HCT116 (cell line): ENCODE results near the gene ARL15. TPM values are rescaled to one million over a fixed set of nuclear protein-coding genes. Genes with fewer than 3 reads are reported as not detected.

ENCODE experiments used
- ATAC-seq: fragments of 200-7000 bp; cut with Tn5 transposase; 2 replicates; pipeline ENCODE4 v1.9.1; 2020; ENCODE audit warnings: mild to moderate bottlenecking, moderate library complexity
- BruUV-seq: library from RNA; stranded (reverse); fragments of 400-500 nt; replicated peaks from 2 replicates; lab custom pipeline; 2021; lab: Mats Ljungman, UMichigan
- CTCF ChIA-PET: fragments of 300-600 bp; sonication (Branson Sonifier 250); formaldehyde crosslinking; loops from one replicate; lab custom pipeline; 2021; ENCODE audit warnings: antibody characterized with exemption; lab: Charles Lee
- POLR2A ChIA-PET: fragments of 300-600, 350-600 bp; sonication (Branson Sonifier 250); formaldehyde crosslinking; loops from one replicate; lab custom pipeline; 2021; ENCODE audit warnings: antibody characterized with exemption; lab: Charles Lee
- RAD21 ChIA-PET, 2 experiments: fragments of 300-600 bp; sonication (Branson Sonifier 250); formaldehyde crosslinking; loops; one replicate each; lab custom pipeline; 2023; ENCODE audit warnings: low total read pairs in 2 of 2; ENCODE audit not compliant: uncharacterized antibody in 2 of 2, unreplicated experiment in 2 of 2, low non-redundant PET in 1 of 2; lab: Charles Lee
- DNase-seq: peaks from one replicate; pipeline ENCODE4 v3.0.0-alpha.2; 2010; ENCODE audit warnings: low read depth, low spot score
- H2AFZ ChIP-seq: fragments of 200-600 bp; shearing (Covaris generic), sonication (generic); 2 replicates; pipeline ENCODE4 v1.6.1; 2017; ENCODE audit warnings: low read depth, mixed run types, mixed read lengths, antibody characterized with exemption, low read length; ENCODE audit not compliant: poor library complexity, severe bottlenecking
- H3K27ac ChIP-seq: 2 replicates; pipeline ENCODE4 v1.5.1; 2012; ENCODE audit warnings: low read depth, low read length
- H3K27me3 ChIP-seq: fragments of 200-600 bp; sonication (generic); 2 replicates; pipeline ENCODE4 v1.6.1; 2016; ENCODE audit warnings: mixed run types, low read length, mixed read lengths; ENCODE audit not compliant: insufficient read depth
- H3K36me3 ChIP-seq, 2 experiments: fragments of 200-500 bp in 1 of 2; fragments of 200-600 bp in 1 of 2; sonication (Bioruptor generic) in 1 of 2; sonication (generic) in 1 of 2; 2 replicates each; pipeline versions ENCODE4 v1.5.1 to v1.6.1; 2014 to 2016; ENCODE audit warnings: low read length in 2 of 2, inconsistent platforms in 1 of 2, mixed read lengths in 1 of 2, mixed run types in 1 of 2; ENCODE audit not compliant: insufficient read depth in 2 of 2, control insufficient read depth in 1 of 2
- H3K4me1 ChIP-seq, 2 experiments: fragments of 200-600 bp in 1 of 2; sonication (generic) in 1 of 2; 2 replicates each; pipeline versions ENCODE4 v1.5.1 to v1.6.1; 2012 to 2017; ENCODE audit warnings: low read length in 2 of 2, inconsistent platforms in 1 of 2, mild to moderate bottlenecking in 1 of 2, mixed read lengths in 1 of 2, mixed run types in 1 of 2, moderate library complexity in 1 of 2; ENCODE audit not compliant: insufficient read depth in 2 of 2, control insufficient read depth in 1 of 2
- H3K4me2 ChIP-seq: fragments of 200-600 bp; sonication (generic); 2 replicates; pipeline ENCODE4 v1.6.1; 2017; ENCODE audit warnings: mixed run types, low read length, mixed read lengths
- H3K4me3 ChIP-seq, 2 experiments: fragments of 200-600 bp in 1 of 2; sonication (generic) in 1 of 2; replicated peaks in 1 of 2; 2 replicates each; pipeline ENCODE4 v1.5.1; 2011 to 2016; ENCODE audit warnings: low read length in 2 of 2, control low read depth in 1 of 2, low read depth in 1 of 2, mild to moderate bottlenecking in 1 of 2, mixed read lengths in 1 of 2, mixed run types in 1 of 2
- H3K79me2 ChIP-seq: fragments of 200-600 bp; sonication (generic); 2 replicates; pipeline ENCODE4 v1.6.1; 2017; ENCODE audit warnings: mild to moderate bottlenecking, mixed run types, low read length, moderate library complexity, mixed read lengths; ENCODE audit not compliant: insufficient read depth
- H3K9ac ChIP-seq: fragments of 200-600 bp; sonication (generic); 2 replicates; pipeline ENCODE4 v1.6.1; 2016; ENCODE audit warnings: low read length, mixed read lengths
- H3K9me2 ChIP-seq: fragments of 200-600 bp; sonication (generic), shearing (Covaris generic); 2 replicates; pipeline ENCODE4 v1.6.1; 2017; ENCODE audit warnings: mixed run types, mild to moderate bottlenecking, moderate library complexity; ENCODE audit not compliant: insufficient read depth
- H3K9me3 ChIP-seq, 2 experiments: fragments of 200-500 bp in 1 of 2; fragments of 200-600 bp in 1 of 2; sonication (Bioruptor generic) in 1 of 2; sonication (generic) in 1 of 2; 2 replicates each; pipeline ENCODE4 v1.6.1; 2014 to 2017; ENCODE audit warnings: low read length in 2 of 2, mixed read lengths in 2 of 2, inconsistent platforms in 1 of 2, low read depth in 1 of 2, mild to moderate bottlenecking in 1 of 2, mixed run types in 1 of 2, moderate library complexity in 1 of 2; ENCODE audit not compliant: control insufficient read depth in 1 of 2, insufficient read depth in 1 of 2
- H4K20me1 ChIP-seq: fragments of 200-600 bp; sonication (generic), shearing (Covaris generic); 2 replicates; pipeline ENCODE4 v1.6.1; 2017; ENCODE audit warnings: mixed run types, mild to moderate bottlenecking, moderate library complexity; ENCODE audit not compliant: insufficient read depth
- CEBPB ChIP-seq: IDR thresholded peaks from 2 replicates; pipeline ENCODE4 v1.6.1; 2012; ENCODE audit warnings: low read depth
- EGR1 ChIP-seq: IDR thresholded peaks from 2 replicates; pipeline ENCODE4 v1.6.1; 2012; ENCODE audit warnings: low read depth
- ELF1 ChIP-seq: IDR thresholded peaks from 2 replicates; pipeline ENCODE4 v1.6.1; 2012; ENCODE audit warnings: low read depth, borderline replicate concordance
- EZH2 ChIP-seq: fragments of 200-600 bp; sonication (generic); IDR thresholded peaks from 2 replicates; pipeline ENCODE4 v1.6.1; 2017; ENCODE audit warnings: antibody characterized with exemption, mixed run types
- EZH2phosphoT487 ChIP-seq: fragments of 200-600 bp; IDR thresholded peaks from 2 replicates; pipeline ENCODE4 v1.6.1; 2018; ENCODE audit warnings: antibody characterized with exemption, borderline replicate concordance
- JUND ChIP-seq: IDR thresholded peaks from 2 replicates; pipeline ENCODE4 v1.6.1; 2012
- POLR2A ChIP-seq: IDR thresholded peaks from 2 replicates; pipeline ENCODE4 v1.7.0; 2011; ENCODE audit warnings: borderline replicate concordance; ENCODE audit not compliant: insufficient read depth, insufficient read length; ENCODE audit errors: extremely low read depth
- POLR2AphosphoS5 ChIP-seq: IDR thresholded peaks from 2 replicates; pipeline ENCODE4 v1.6.1; 2011; ENCODE audit warnings: mild to moderate bottlenecking, low read depth, low read length, moderate library complexity
- RAD21 ChIP-seq: IDR thresholded peaks from 2 replicates; pipeline ENCODE4 v1.6.1; 2012; ENCODE audit warnings: low read depth, mild to moderate bottlenecking
- SIN3A ChIP-seq: IDR thresholded peaks from 2 replicates; pipeline ENCODE4 v1.6.1; 2012; ENCODE audit warnings: low read depth
- SP1 ChIP-seq: IDR thresholded peaks from 2 replicates; pipeline ENCODE4 v1.6.1; 2012; ENCODE audit warnings: low read depth
- TCF7L2 ChIP-seq: IDR thresholded peaks from 2 replicates; pipeline ENCODE4 v1.7.0; 2011; ENCODE audit warnings: borderline replicate concordance, inconsistent platforms; ENCODE audit not compliant: insufficient read depth, insufficient read length; ENCODE audit errors: extremely low read depth
- ZNF274 ChIP-seq: fragments of 200-500 bp; sonication (Bioruptor generic); IDR thresholded peaks from 2 replicates; pipeline ENCODE4 v1.6.1; 2014; ENCODE audit warnings: mild to moderate bottlenecking, low read depth, low read length, inconsistent platforms
- intact Hi-C: fragments of 100-400 bp; cut with micrococcal nuclease; formaldehyde crosslinking; loops from 2 replicates; pipeline ENCODE4 v1.10.0; 2022
- total RNA-seq: library from RNA; stranded (reverse); gene quantifications from one replicate; pipeline ENCODE4 v1.2.1, GENCODE V29; 2021; ENCODE audit not compliant: unreplicated experiment
- TF ChIP-seq, protein P1 (sequence below): IDR thresholded peaks from 2 replicates; pipeline ENCODE4 v1.6.1; 2012
- TF ChIP-seq, protein P2 (sequence below): IDR thresholded peaks from 2 replicates; pipeline ENCODE4 v1.6.1; 2011; ENCODE audit warnings: mild to moderate bottlenecking, low read length, moderate library complexity; ENCODE audit not compliant: insufficient replicate concordance; ENCODE audit errors: extremely low read depth
- TF ChIP-seq, protein P3 (sequence below): IDR thresholded peaks from 2 replicates; pipeline ENCODE4 v1.6.1; 2012
- TF ChIP-seq, protein P4 (sequence below): IDR thresholded peaks from 2 replicates; pipeline ENCODE4 v1.6.1; 2012; ENCODE audit warnings: low read depth

ARL15 gene
- total RNA-seq, 1 experiment from 2014 or later: 15.0 TPM

DNA sequence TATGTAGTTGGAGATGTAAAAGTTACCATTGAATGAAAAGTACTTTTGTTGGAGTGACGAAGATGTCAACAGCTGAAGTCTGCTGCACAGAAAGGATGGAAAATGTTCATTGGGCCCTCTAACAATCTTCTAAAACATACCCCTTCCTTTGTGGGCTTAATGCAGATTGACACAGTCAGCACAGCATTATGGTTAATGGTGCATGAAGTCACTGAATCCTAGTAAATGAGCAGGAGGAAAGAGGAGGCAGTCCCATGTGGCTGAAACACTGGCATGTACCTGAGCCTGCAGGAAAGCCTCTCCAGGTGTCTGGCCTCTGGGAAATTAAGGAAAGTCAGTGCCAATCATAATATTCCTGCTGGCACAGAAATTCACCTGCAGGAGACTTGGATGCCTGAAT lies 153.8 kb downstream of the ARL15 start:
- Histone ChIP-seq H3K27me3 (no peaks in the 10 kb centered on the region), H3K9ac (no peak overlapping the region), H3K79me2 (no peaks in the 10 kb centered on the region), H3K4me2 (no peak overlapping the region), H3K27ac (no peak overlapping the region), H2AFZ (no peak overlapping the region), H3K4me3 (no peak overlapping the region), H3K4me1 (no peaks in the 10 kb centered on the region), H3K9me2 (no peaks in the 10 kb centered on the region), H3K9me3 (no peaks in the 10 kb centered on the region), H4K20me1 (no peaks in the 10 kb centered on the region)
- intact Hi-C loops: no loop called here
- no TSS peak for BruUV-seq
- ChIA-PET POLR2A (no interaction called here), RAD21 (no interaction called here)
- ATAC-seq (no peak), DNase-seq (no peak)
- TF ChIP-seq ZNF274: no peak
- TF ChIP-seq, all 23 proteins: peak for 0
- H3K36me3 ChIP-seq: no peaks in the 10 kb centered on the region
- CTCF ChIA-PET: no interaction called here

DNA sequence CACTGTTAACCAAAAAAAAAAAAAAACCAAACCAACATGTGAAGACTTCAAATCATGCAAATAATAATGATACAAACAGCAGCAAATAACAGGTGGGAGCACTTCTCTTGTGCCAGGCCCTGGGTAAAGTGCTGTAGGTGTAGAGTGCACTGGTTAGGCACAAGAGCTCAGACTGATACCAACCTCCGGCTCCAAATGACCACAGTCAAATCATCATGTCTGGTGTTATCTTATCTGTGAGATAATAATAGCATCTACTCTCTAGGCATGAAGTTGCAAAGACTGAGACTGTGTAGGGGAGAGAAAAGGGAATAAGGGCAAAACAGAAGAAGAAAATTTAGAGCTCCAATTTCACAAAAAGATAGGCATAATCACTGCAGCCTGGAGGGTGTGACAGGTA lies 159.5 kb downstream of the ARL15 start:
- Histone ChIP-seq H3K9me3 (no peaks in the 10 kb centered on the region), H4K20me1 (no peaks in the 10 kb centered on the region), H3K36me3 (no peaks in the 10 kb centered on the region), H2AFZ (no peak overlapping the region), H3K27me3 (no peaks in the 10 kb centered on the region), H3K79me2 (no peaks in the 10 kb centered on the region), H3K9me2 (no peaks in the 10 kb centered on the region), H3K4me2 (no peak overlapping the region), H3K9ac (no peak overlapping the region), H3K4me1 (no peaks in the 10 kb centered on the region), H3K27ac (no peak overlapping the region), H3K4me3 (no peak overlapping the region)
- intact Hi-C loops: no loop called here
- ChIA-PET RAD21 (no interaction called here), CTCF (no interaction called here), POLR2A (no interaction called here)
- DNase-seq: no peak
- BruUV-seq: no TSS peak
- no peak for ATAC-seq
- TF ChIP-seq EZH2phosphoT487: no peak
- TF ChIP-seq EZH2: no peak
- no peak for TF ChIP-seq EGR1
- TF ChIP-seq TCF7L2: no peak
- TF ChIP-seq JUND: no peak
- no peak for TF ChIP-seq POLR2A
- TF ChIP-seq SP1: no peak
- no peak for TF ChIP-seq RAD21
- TF ChIP-seq CEBPB: no peak
- TF ChIP-seq ZNF274: no peak
- TF ChIP-seq POLR2AphosphoS5: no peak
- TF ChIP-seq, protein P1, sequence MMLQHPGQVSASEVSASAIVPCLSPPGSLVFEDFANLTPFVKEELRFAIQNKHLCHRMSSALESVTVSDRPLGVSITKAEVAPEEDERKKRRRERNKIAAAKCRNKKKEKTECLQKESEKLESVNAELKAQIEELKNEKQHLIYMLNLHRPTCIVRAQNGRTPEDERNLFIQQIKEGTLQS: no peak
- TF ChIP-seq, protein P2, sequence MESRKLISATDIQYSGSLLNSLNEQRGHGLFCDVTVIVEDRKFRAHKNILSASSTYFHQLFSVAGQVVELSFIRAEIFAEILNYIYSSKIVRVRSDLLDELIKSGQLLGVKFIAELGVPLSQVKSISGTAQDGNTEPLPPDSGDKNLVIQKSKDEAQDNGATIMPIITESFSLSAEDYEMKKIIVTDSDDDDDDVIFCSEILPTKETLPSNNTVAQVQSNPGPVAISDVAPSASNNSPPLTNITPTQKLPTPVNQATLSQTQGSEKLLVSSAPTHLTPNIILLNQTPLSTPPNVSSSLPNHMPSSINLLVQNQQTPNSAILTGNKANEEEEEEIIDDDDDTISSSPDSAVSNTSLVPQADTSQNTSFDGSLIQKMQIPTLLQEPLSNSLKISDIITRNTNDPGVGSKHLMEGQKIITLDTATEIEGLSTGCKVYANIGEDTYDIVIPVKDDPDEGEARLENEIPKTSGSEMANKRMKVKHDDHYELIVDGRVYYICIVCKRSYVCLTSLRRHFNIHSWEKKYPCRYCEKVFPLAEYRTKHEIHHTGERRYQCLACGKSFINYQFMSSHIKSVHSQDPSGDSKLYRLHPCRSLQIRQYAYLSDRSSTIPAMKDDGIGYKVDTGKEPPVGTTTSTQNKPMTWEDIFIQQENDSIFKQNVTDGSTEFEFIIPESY: no peak
- TF ChIP-seq, protein P3, sequence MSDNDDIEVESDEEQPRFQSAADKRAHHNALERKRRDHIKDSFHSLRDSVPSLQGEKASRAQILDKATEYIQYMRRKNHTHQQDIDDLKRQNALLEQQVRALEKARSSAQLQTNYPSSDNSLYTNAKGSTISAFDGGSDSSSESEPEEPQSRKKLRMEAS: no peak
- TF ChIP-seq, protein P4, sequence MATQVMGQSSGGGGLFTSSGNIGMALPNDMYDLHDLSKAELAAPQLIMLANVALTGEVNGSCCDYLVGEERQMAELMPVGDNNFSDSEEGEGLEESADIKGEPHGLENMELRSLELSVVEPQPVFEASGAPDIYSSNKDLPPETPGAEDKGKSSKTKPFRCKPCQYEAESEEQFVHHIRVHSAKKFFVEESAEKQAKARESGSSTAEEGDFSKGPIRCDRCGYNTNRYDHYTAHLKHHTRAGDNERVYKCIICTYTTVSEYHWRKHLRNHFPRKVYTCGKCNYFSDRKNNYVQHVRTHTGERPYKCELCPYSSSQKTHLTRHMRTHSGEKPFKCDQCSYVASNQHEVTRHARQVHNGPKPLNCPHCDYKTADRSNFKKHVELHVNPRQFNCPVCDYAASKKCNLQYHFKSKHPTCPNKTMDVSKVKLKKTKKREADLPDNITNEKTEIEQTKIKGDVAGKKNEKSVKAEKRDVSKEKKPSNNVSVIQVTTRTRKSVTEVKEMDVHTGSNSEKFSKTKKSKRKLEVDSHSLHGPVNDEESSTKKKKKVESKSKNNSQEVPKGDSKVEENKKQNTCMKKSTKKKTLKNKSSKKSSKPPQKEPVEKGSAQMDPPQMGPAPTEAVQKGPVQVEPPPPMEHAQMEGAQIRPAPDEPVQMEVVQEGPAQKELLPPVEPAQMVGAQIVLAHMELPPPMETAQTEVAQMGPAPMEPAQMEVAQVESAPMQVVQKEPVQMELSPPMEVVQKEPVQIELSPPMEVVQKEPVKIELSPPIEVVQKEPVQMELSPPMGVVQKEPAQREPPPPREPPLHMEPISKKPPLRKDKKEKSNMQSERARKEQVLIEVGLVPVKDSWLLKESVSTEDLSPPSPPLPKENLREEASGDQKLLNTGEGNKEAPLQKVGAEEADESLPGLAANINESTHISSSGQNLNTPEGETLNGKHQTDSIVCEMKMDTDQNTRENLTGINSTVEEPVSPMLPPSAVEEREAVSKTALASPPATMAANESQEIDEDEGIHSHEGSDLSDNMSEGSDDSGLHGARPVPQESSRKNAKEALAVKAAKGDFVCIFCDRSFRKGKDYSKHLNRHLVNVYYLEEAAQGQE: no peak
- TF ChIP-seq SIN3A: no peak
- TF ChIP-seq ELF1: no peak
